ENCODE results near the gene AMPD3.
A peak's percentile ranks its signal among the peaks of the same experiment; 100 is the strongest.

AMPD3 gene

DNA sequence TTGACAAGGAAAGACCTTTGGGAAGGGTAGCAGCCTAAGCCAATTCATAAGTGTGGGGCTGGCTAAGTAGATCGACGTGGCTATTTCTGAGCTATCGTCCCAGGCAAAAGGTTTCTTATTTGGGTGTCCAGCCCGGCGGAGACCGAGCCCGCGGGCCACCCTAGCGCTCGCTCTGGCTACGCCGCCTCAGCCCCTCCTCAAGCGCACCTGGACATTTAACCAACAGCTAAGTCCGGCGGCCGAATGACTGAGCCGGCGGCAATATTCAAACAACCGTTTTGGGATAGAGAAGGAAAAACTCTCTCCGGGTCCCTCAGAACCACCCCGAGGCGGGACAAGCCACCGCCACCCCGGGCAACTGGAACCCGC lies 85.5 kb downstream of the AMPD3 start:
- no peak for DNase-seq (ENCODE audit: low spot score)

DNA sequence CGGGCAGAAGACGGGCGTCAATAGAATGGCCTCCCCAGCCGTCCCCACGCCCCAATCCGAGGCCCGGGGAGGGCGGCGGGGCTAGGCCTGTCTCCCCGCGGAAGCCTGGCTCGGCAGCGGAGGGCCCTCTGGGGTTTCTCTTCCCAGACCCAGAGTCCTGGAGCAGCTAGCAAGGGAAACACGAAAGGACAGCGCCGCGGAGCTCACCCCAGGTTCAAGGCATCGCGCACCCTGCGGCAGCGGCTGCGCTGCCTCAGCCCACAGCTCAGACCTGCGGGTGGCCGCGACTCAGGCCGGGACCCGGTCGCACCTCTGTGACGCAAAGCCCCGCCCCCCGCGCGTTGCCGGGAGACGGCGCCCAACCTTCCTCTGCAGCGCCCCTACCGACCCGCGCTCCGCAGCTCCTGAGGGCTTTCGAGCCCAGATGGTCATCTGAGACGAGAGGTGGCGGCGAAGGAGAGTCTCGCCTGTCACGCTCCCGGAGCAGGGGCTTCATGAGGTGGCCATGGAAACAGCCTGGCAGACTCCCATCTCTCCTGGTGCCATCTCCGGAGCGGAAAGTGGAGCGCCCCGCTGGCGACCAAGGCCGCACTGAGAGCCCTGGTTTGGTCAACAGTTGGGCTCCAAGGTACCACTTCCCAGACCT lies 86.0 kb downstream of the AMPD3 start, which contains the start of gene RNF141:
TSS of gene RNF141 (minus strand) at position 273 of the 646 bp plus-strand sequence. CDS start 7,029 bp downstream, outside the sequence.
- peak; percentile 90 for DNase-seq (ENCODE audit: low spot score)

DNA sequence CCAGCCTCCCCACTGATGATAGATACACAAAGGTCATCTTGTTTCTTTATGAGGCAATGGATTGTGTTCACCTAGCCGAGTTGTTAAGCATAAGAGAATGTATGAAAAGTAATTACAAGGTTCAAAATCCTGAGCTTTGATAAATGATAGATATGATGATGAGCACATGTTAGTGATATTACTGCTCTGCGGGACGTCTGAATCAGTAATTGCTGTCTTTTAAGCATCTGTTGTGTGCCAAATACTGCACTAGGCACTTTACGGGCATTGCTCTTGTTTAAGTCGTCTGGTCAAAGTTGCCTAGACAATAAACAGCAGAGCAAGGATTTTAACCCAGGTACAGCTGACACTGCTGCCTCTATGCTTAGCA lies 86.5 kb downstream of the AMPD3 start:
- no peak for DNase-seq (ENCODE audit: low spot score)

- no peak for DNase-seq (ENCODE audit: low spot score)
Observed at GRCh38 chr11:10542776-10543175, 87.7 kb downstream of the AMPD3 start.

DNA sequence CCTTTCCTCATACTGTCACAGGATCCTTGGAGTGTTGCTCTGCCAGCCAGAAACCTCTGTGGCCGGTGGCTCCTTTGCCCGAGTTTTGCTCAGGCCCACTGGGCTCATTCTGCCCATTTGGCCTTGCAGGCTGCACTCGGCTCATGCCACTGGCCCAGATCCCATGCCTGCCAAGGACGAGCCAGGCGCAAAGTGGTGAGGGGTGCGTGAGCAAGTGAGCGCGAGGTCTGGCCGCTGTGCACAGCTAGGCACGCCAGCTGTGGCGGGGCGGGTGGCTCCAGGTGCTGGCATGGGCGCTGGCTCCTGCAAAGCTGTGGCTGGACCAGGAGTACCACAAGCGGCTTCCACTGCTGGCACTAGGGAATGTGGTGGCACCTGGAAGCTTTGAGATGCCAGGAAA lies 88.7 kb downstream of the AMPD3 start:
- DNase-seq (ENCODE audit: low spot score): no peak

DNA sequence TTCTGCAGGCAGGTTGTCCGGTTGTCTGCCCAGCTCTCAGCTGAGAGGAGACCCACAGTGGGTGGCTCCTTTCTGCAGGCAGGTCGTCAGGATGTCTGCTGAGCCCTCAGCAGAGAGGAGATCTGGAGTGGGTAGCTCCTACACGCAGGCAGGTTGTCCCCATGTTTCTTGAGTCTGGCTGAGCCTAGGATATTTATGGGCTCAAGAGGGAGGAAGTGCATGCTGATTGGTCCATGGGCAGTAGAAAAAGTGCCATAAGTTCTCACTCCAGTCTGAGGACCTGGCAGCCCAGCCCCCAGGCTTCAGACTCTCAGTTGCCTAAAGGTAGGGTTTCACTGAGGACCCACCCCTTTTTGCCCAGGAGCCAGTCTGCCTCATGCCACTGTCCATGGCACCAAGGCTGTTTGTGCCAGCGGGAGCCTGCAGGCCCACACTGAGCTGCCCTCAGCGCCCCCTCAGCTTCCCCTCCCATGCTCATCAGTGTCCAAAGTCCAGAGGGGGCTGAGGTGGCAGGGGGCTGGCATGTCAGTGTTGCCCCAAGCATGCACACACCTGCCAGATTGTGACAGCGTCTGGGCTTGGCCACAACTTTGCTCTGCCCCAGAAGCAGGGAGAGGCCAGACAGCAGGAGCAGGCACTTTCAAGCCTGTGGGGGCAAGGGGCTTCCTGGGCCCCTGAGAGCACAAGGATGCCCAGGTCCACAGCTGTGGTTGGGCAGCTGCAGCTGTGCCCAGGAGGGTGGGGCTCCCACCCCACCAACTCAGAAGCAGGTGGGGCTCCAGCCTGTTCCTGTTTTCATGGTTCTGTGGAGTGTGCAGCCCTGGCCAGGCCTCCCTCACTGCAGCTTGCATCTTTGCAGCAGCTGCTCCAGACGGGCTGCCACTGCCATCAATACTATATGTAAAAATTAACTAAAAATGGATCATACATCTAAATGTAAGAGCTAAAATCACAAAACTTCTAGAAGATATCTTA lies 89.7 kb downstream of the AMPD3 start:
- no peak for DNase-seq (ENCODE audit: low spot score)

DNA sequence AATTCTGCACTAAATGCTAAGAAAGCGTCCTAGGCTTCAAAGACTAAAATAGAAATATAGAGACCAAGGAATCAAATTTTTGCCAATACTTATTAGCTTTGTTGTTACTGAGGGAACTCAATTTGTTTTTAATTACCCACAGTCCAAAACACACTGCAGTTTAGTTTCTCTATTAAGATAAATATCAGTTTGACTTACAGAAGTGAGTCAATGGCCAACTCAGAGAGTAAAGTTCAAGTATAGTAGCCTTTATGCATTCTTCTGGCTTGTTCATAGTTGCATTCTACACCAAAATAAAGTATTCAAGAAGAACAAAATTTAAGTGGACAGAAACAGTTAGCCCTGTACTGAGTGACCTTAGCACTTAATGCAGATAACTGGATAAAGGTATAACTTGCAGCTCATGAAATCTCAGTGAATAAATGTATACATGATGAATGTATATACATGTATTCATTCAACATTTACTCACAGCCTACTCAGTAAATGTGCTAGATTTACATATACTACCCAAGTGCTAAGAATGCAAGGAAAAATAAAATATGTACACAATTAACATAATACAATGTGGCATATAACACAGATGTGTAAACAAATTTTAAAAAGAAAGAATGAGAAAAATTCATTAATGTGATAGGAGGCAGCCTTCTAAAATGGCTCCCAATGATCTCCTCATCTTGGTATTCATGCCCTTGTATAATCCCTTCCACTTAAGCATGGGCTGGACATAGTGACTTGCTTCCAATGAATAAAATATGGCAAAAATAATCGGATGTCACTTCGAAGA lies 95.6 kb downstream of the AMPD3 start:
- DNase-seq (ENCODE audit: low spot score): no peak

DNA sequence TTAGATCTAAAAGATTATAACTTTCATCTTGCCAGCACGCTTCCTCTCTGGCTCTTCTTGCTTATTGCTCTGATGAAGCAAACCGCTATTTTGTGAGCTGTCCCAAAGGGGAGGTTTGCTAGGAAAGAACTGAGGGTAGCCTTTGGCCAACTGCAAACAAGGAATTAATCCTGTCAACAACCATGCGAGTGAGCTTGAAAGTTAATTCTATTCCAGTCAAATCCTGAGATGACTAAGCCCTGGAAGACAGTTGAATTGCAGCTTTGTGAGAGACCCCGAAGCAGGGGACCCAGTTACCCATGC lies 96.2 kb downstream of the AMPD3 start:
- no peak for DNase-seq (ENCODE audit: low spot score)

- DNase-seq (ENCODE audit: low spot score): no peak
Observed at GRCh38 chr11:10551845-10552352, 96.8 kb downstream of the AMPD3 start.

DNA sequence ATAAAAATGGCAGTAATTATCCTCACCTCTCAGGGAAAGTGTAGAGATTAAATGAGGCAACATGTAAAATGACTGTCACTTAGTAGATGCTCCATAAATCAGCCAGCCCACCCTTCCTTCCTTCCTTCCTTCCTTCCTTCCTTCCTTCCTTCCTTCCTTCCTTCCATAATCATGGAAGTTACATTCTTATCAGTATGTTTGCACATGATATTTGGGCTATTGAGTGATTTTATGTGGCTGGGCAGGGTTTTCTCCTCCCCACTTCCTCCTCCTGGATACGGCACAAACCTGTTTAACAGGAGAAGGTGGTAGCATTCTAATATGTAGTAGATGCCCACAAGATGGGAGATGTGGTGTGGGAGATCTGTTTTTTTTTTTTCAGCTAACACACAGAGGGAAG lies 101.5 kb downstream of the AMPD3 start:
- no peak for DNase-seq (ENCODE audit: low spot score)

All from putamen (tissue), 1 donor.